Measurements from ENCODE around the gene ZC3HAV1L. TPM values are rescaled to one million over a fixed set of nuclear protein-coding genes. Genes with fewer than 3 reads are reported as not detected.
A peak's percentile ranks its signal among the peaks of the same experiment; 100 is the strongest.
"Not testable (repeated sequence)": the region's sequence is repeated elsewhere in the genome, so short reads cannot be mapped to it uniquely, and the experiment has no call there.

ZC3HAV1L gene
- total RNA-seq (10 to 100 TPM in 1 of 2 donors, 1 to 10 TPM in 1; 6.9 to 17.5 TPM), polyA plus RNA-seq (1 to 10 TPM in 1 of 2 donors, under 1 TPM in 1; 0.51 to 1.1 TPM)
- long read RNA-seq, donor 1 = 0 reads
- long read RNA-seq, donor 2 = 0 reads

- 1% methylated on average over 65 to 82 of the region's 82 CpGs for WGBS, 2 donors
- intact Hi-C loops (cut with DNase I) = no loop called here
- DNase-seq (peak; percentile 76 to 88), ATAC-seq (ENCODE audit: low FRiP score) (peak; percentile 92)
- Histone ChIP-seq H3K9me3 (ENCODE audit: control insufficient read depth, low read length) (no peaks in the 10 kb centered on the region), H3K36me3 (ENCODE audit: control insufficient read depth in 1 of 2, insufficient read depth in 2 of 2, low read length in 1 of 2) (no peaks in the 10 kb centered on the region), H3K4me1 (ENCODE audit: control insufficient read depth in 1 of 2, insufficient read depth in 2 of 2, low read length in 2 of 2) (no peaks in the 10 kb centered on the region), H3K27me3 (ENCODE audit: control insufficient read depth in 1 of 2, insufficient read depth in 2 of 2, low read length in 1 of 2) (no peaks in the 10 kb centered on the region), H3K4me3 (ENCODE audit: low read length in 2 of 2) (peak within 1 kb of the TSS; percentile 53 to 57), H3K27ac (ENCODE audit: low read depth in 1 of 2, low read length in 2 of 2) (no peak within 1 kb of the TSS)
These were observed at the start of gene ZC3HAV1L for GRCh38 chr7:139035586-139036353. ZC3HAV1L (minus strand) TSS chr7:139036042; CDS start chr7:139036017, 25 bp downstream.

- 92 to 94% methylated on average over 5 of the region's 5 CpGs for WGBS, 2 donors
- H3K4me1 ChIP-seq (ENCODE audit: control insufficient read depth in 1 of 2, insufficient read depth in 2 of 2, low read length in 2 of 2) = no peaks in the 10 kb centered on the region
- DNase-seq (no peak), ATAC-seq (ENCODE audit: low FRiP score) (no peak)
- intact Hi-C loops (cut with DNase I) = no loop called here
- no peaks in the 10 kb centered on the region for H3K9me3 ChIP-seq (ENCODE audit: control insufficient read depth, low read length)
- no peak overlapping the region for H3K4me3 ChIP-seq (ENCODE audit: low read length in 2 of 2)
- H3K27ac ChIP-seq (ENCODE audit: low read depth in 1 of 2, low read length in 2 of 2) = no peak overlapping the region
- peaks cover 6 to 13% of the 10 kb centered on the region in 2 donors for H3K36me3 ChIP-seq (ENCODE audit: control insufficient read depth in 1 of 2, insufficient read depth in 2 of 2, low read length in 1 of 2)
- no peaks in the 10 kb centered on the region for H3K27me3 ChIP-seq (ENCODE audit: control insufficient read depth in 1 of 2, insufficient read depth in 2 of 2, low read length in 1 of 2)
These were observed 48.9 kb upstream of the ZC3HAV1L start for GRCh38 chr7:139084709-139085108.

GRCh38 chr7:139081584-139081983, 45.7 kb upstream of the ZC3HAV1L start:
- no peak overlapping the region for H3K27ac ChIP-seq (ENCODE audit: low read depth in 1 of 2, low read length in 2 of 2)
- intact Hi-C loops (cut with DNase I) = no loop called here
- H3K4me3 ChIP-seq (ENCODE audit: low read length in 2 of 2) = no peak overlapping the region
- H3K36me3 ChIP-seq (ENCODE audit: control insufficient read depth in 1 of 2, insufficient read depth in 2 of 2, low read length in 1 of 2) = peaks cover 4 to 8% of the 10 kb centered on the region in 2 donors
- H3K27me3 ChIP-seq (ENCODE audit: control insufficient read depth in 1 of 2, insufficient read depth in 2 of 2, low read length in 1 of 2) = no peaks in the 10 kb centered on the region
- no peaks in the 10 kb centered on the region for H3K9me3 ChIP-seq (ENCODE audit: control insufficient read depth, low read length)
- DNase-seq = no peak
- H3K4me1 ChIP-seq (ENCODE audit: control insufficient read depth in 1 of 2, insufficient read depth in 2 of 2, low read length in 2 of 2) = no peaks in the 10 kb centered on the region
- ATAC-seq (ENCODE audit: low FRiP score) = no peak

GRCh38 chr7:139080905-139081304, 45.1 kb upstream of the ZC3HAV1L start:
- WGBS, 2 donors = 85% methylated on average over 8 of the region's 8 CpGs
- DNase-seq (no peak), ATAC-seq (ENCODE audit: low FRiP score) (no peak)
- H3K27me3 ChIP-seq (ENCODE audit: control insufficient read depth in 1 of 2, insufficient read depth in 2 of 2, low read length in 1 of 2) = no peaks in the 10 kb centered on the region
- no peak overlapping the region for H3K4me3 ChIP-seq (ENCODE audit: low read length in 2 of 2)
- intact Hi-C loops (cut with DNase I) = no loop called here
- H3K4me1 ChIP-seq (ENCODE audit: control insufficient read depth in 1 of 2, insufficient read depth in 2 of 2, low read length in 2 of 2) = no peaks in the 10 kb centered on the region
- no peaks in the 10 kb centered on the region for H3K9me3 ChIP-seq (ENCODE audit: control insufficient read depth, low read length)
- peaks cover 4 to 8% of the 10 kb centered on the region in 2 donors for H3K36me3 ChIP-seq (ENCODE audit: control insufficient read depth in 1 of 2, insufficient read depth in 2 of 2, low read length in 1 of 2)
- H3K27ac ChIP-seq (ENCODE audit: low read depth in 1 of 2, low read length in 2 of 2) = no peak overlapping the region

DNA sequence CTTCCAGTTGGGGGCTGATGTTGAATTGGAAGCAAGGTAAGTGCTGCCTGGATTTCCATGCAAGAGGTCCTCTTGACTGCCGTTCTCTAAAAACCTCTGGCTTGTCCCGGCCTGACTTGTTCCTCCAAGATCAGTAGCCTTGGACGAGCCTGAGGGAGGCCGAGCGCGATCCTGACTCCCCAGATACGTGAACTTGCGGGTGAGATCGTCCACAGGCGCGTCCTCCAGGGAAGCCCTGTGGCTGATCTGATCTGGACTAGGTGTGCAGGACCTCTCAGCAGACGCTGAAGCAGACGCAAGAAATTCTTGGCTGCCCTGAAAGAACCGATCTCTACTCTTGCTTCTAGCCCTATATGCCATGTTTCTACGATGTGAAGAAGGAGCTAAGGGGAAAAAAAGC, 44.0 kb upstream of the ZC3HAV1L start:
- Histone ChIP-seq H3K27me3 (ENCODE audit: control insufficient read depth in 1 of 2, insufficient read depth in 2 of 2, low read length in 1 of 2) (no peaks in the 10 kb centered on the region), H3K36me3 (ENCODE audit: control insufficient read depth in 1 of 2, insufficient read depth in 2 of 2, low read length in 1 of 2) (peaks cover 1 to 8% of the 10 kb centered on the region in 2 donors), H3K27ac (ENCODE audit: low read depth in 1 of 2, low read length in 2 of 2) (no peak overlapping the region), H3K9me3 (ENCODE audit: control insufficient read depth, low read length) (no peaks in the 10 kb centered on the region), H3K4me3 (ENCODE audit: low read length in 2 of 2) (no peak overlapping the region), H3K4me1 (ENCODE audit: control insufficient read depth in 1 of 2, insufficient read depth in 2 of 2, low read length in 2 of 2) (peaks cover 0 to under 1% of the 10 kb centered on the region in 2 donors)
- WGBS, 2 donors = 95% methylated on average over 15 of the region's 15 CpGs
- no peak for DNase-seq
- intact Hi-C loops (cut with DNase I) = loop anchor here (5.0 kb wide), 3 partner anchors 63 to 198 kb away; no protein-coding TSS in a partner anchor
- no peak for ATAC-seq (ENCODE audit: low FRiP score)

DNA sequence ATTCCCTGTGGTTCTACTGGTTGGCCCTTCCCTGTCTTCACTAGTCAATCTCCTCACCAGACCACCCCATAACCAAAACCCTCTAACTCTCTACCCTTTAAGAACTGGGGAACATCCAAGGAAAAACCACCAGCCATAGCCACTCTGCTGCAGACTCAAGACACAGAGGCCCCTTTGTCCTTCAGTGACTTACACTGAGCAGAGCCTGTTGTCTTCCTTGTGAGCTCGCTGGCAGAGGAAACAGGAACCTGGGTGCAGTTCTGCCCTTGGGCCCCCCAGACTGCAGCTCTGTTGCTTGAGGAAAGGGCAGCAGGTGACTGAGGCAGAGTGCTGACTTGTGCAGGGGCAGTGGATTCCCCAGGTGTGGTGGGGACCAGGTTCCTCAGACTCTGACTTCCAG, 43.1 kb upstream of the ZC3HAV1L start:
- Histone ChIP-seq H3K36me3 (ENCODE audit: control insufficient read depth in 1 of 2, insufficient read depth in 2 of 2, low read length in 1 of 2) (peaks cover 0 to 8% of the 10 kb centered on the region in 2 donors), H3K4me1 (ENCODE audit: control insufficient read depth in 1 of 2, insufficient read depth in 2 of 2, low read length in 2 of 2) (peaks cover 0 to 2% of the 10 kb centered on the region in 2 donors)
- WGBS, 2 donors = 94 to 95% methylated on average over 1 of the region's 1 CpG

GRCh38 chr7:139078399-139078798, 42.6 kb upstream of the ZC3HAV1L start:
- H3K4me1 ChIP-seq (ENCODE audit: control insufficient read depth in 1 of 2, insufficient read depth in 2 of 2, low read length in 2 of 2) = peaks cover 0 to 2% of the 10 kb centered on the region in 2 donors
- H3K27ac ChIP-seq (ENCODE audit: low read depth in 1 of 2, low read length in 2 of 2) = no peak overlapping the region
- H3K36me3 ChIP-seq (ENCODE audit: control insufficient read depth in 1 of 2, insufficient read depth in 2 of 2, low read length in 1 of 2) = peaks cover 0 to 8% of the 10 kb centered on the region in 2 donors
- 95 to 96% methylated on average over 1 of the region's 1 CpG for WGBS, 2 donors
- intact Hi-C loops (cut with DNase I) = loop anchor here (5.0 kb wide), 3 partner anchors 61 to 196 kb away; no protein-coding TSS in a partner anchor
- no peak for ATAC-seq (ENCODE audit: low FRiP score)
- H3K4me3 ChIP-seq (ENCODE audit: low read length in 2 of 2) = no peak overlapping the region
- no peaks in the 10 kb centered on the region for H3K9me3 ChIP-seq (ENCODE audit: control insufficient read depth, low read length)
- no peak for DNase-seq
- H3K27me3 ChIP-seq (ENCODE audit: control insufficient read depth in 1 of 2, insufficient read depth in 2 of 2, low read length in 1 of 2) = no peaks in the 10 kb centered on the region

More for the DNA sequence above, 43.1 kb upstream of the ZC3HAV1L start:
- ATAC-seq (ENCODE audit: low FRiP score) (no peak), DNase-seq (no peak)
- Histone ChIP-seq H3K27me3 (ENCODE audit: control insufficient read depth in 1 of 2, insufficient read depth in 2 of 2, low read length in 1 of 2) (no peaks in the 10 kb centered on the region), H3K27ac (ENCODE audit: low read depth in 1 of 2, low read length in 2 of 2) (no peak overlapping the region), H3K4me3 (ENCODE audit: low read length in 2 of 2) (no peak overlapping the region), H3K9me3 (ENCODE audit: control insufficient read depth, low read length) (no peaks in the 10 kb centered on the region)
- intact Hi-C loops (cut with DNase I) = loop anchor here (5.0 kb wide), 3 partner anchors 62 to 197 kb away; no protein-coding TSS in a partner anchor

DNA sequence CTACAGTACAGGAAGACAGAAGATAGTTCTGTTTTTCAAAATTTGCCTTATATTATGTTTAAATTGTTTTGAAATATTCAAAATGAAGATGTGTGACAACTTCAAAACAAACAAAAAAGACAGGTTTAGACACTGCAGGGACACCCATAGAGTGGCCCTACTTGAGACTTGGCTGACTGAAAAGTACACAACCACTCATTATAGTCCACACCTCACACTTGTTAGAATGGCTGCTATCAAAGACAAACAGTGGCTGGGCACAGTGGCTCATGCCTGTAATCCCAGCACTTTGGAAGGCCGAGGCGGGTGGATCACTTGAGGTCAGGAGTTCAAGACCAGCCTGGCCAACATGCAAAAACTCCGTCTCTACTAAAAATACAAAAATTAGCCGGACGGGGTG, 41.9 kb upstream of the ZC3HAV1L start:
- intact Hi-C loops (cut with DNase I) = loop anchor here (5.0 kb wide), 3 partner anchors 60 to 195 kb away; no protein-coding TSS in a partner anchor
- not testable (repeated sequence) for H3K9me3 ChIP-seq (ENCODE audit: control insufficient read depth, low read length); H3K4me3 ChIP-seq (ENCODE audit: low read length in 2 of 2); H3K4me1 ChIP-seq (ENCODE audit: control insufficient read depth in 1 of 2, insufficient read depth in 2 of 2, low read length in 2 of 2); H3K27ac ChIP-seq (ENCODE audit: low read depth in 1 of 2, low read length in 2 of 2); H3K27me3 ChIP-seq (ENCODE audit: control insufficient read depth in 1 of 2, insufficient read depth in 2 of 2, low read length in 1 of 2); DNase-seq; H3K36me3 ChIP-seq (ENCODE audit: control insufficient read depth in 1 of 2, insufficient read depth in 2 of 2, low read length in 1 of 2); ATAC-seq (ENCODE audit: low FRiP score)
- WGBS, 2 donors = 89 to 90% methylated on average over 5 of the region's 5 CpGs
